22Rv1 (cell line): Measurements from ENCODE around the gene RUNX3.

Experiments
- H3K27ac ChIP-seq: fragments of 450-650 bp; 2 replicates; pipeline ENCODE4 v1.5.1; 2017
- ZFX ChIP-seq: fragments of 450-650 bp; IDR thresholded peaks from 2 replicates; pipeline ENCODE4 v1.6.1; 2017; ENCODE audit warnings: antibody characterized with exemption, borderline replicate concordance
- TF ChIP-seq, protein P1 (sequence below): fragments of 450-650 bp; IDR thresholded peaks from 2 replicates; pipeline ENCODE4 v1.5.1; 2017; ENCODE audit warnings: mild to moderate bottlenecking

RUNX3 gene

DNA sequence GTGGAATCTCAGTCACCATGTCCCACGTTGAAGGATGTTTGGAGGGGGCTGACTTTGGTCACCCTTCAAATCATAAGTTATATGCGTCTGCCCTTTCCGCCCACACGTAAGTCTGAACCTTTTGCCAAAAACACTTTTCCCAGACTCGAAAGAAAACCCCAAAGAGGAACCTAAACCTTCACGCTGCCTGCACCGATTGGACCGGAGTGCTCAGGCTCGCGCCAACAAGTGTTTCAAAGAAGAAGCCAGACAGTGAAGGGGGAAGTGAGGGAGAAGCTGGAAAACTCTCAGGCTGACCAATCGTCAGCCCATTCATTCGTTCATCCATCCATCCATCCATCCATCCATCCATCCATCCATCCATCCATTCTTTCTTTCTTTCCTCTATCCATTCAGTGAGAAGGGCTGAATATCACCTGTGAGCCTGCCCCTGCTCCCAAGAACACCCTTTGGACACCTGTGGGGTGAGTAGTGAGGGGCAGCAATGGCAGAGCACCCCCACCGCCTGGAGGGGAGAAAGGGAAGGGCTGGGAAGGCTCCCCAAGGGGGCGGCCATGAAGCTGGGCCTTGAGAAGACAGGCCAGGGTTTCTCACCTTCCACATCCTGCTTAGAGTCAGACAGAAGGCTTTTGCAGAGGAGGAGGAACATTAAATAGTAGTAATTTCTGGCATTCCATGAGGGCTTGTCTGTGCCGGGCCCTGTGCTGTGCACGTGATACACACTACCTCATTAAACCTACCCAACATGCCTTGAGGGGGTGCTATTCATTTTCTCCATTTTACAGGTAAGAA is 27.1 kb upstream of the RUNX3 start:
- TF ChIP-seq, protein P1, sequence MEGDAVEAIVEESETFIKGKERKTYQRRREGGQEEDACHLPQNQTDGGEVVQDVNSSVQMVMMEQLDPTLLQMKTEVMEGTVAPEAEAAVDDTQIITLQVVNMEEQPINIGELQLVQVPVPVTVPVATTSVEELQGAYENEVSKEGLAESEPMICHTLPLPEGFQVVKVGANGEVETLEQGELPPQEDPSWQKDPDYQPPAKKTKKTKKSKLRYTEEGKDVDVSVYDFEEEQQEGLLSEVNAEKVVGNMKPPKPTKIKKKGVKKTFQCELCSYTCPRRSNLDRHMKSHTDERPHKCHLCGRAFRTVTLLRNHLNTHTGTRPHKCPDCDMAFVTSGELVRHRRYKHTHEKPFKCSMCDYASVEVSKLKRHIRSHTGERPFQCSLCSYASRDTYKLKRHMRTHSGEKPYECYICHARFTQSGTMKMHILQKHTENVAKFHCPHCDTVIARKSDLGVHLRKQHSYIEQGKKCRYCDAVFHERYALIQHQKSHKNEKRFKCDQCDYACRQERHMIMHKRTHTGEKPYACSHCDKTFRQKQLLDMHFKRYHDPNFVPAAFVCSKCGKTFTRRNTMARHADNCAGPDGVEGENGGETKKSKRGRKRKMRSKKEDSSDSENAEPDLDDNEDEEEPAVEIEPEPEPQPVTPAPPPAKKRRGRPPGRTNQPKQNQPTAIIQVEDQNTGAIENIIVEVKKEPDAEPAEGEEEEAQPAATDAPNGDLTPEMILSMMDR, result no peak
- no peak for TF ChIP-seq ZFX
- no peak overlapping the region for H3K27ac ChIP-seq

DNA sequence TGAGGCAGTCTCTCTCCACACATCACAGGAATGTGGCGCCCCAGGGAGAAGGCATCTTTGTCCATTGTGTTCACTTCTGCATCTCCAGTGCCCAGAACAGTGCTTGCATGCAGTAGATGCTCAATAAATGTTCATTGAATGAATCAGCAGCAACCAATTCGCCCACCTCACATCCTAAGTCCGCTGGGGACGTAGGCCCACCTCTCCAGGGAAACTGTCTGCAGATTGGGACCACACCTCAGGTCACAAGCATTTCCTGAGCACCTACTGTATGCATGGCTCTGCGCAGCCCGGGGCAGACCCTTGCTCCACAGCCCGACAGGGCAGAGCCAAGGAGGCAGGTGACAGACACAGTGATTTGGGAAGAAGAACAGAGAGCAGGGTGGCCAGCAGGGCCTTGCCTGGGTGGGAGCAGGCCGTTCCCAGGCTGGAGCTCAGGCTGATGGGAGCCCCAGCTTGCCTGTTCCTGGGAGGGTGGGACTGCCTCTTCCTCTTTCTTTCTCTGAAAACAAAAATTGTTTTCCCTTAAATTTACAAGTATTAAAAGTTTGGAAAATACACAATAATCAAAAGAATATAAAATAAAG is 25.8 kb upstream of the RUNX3 start:
- no peak for TF ChIP-seq ZFX
- TF ChIP-seq, protein P1, result no peak
- no peak overlapping the region for H3K27ac ChIP-seq

DNA sequence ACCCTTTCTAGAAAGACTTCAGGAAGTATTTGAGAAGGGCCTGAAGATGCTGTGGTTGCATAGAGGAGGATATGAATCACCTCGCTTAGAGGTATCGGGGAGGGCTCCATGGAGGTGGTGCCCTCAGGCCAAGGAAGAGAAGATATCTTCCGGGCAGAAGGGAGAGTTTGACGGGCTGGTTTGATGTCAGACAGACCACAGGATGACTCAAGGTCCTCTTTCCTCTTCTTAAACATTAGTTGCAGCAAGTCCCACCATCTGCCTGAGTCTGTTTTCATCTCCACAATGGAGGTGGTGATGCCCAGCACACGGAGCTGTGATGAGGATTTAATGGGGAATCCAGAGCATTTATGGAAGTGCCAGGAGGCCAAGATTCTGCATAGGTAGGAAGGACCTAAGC is 25.1 kb upstream of the RUNX3 start:
- H3K27ac ChIP-seq, result no peak overlapping the region

DNA sequence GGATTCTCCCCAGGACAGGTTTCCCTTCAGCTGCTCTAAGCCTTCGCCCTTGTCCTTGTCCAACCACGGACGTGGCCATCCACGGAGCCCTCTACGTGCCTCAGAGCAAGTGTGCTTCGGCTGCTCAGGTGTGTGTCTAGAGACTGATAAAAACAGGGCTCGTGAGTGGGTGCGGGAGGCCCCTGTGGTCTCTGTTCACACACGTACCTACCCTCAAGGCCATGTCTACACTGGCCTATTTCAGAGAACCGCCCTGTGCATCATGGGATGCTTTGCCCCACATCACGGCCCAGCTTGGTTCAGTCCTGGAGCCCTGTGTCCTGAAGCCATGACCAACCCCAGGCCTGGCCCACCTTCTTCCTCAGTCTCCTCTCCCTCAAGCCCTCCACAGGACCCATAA is 24.6 kb upstream of the RUNX3 start:
- TF ChIP-seq, protein P1, result no peak
- TF ChIP-seq ZFX, result no peak
- no peak overlapping the region for H3K27ac ChIP-seq

More for the DNA sequence above, 25.1 kb upstream of the RUNX3 start:
- TF ChIP-seq ZFX, result no peak

DNA sequence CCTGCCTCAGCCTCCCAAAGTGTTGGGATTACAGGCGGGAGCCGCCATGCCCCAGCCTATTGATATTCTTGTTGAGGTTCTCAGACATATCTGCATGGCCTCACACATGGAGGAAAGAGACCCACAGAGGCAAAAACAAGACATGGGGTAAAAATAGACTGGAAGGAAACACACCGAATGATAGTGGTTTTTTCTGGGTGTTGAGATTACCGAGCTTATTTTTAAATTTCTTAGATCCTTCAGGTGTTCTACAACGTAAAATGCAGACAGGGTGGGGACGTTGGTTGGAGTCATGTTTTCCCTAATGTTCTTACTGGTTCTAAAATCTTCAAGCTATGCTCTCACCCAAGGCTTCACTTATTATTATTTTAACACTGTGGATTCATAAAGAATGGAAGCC is 23.9 kb upstream of the RUNX3 start:
- no peak overlapping the region for H3K27ac ChIP-seq
- TF ChIP-seq, protein P1, result no peak
- TF ChIP-seq ZFX, result no peak

DNA sequence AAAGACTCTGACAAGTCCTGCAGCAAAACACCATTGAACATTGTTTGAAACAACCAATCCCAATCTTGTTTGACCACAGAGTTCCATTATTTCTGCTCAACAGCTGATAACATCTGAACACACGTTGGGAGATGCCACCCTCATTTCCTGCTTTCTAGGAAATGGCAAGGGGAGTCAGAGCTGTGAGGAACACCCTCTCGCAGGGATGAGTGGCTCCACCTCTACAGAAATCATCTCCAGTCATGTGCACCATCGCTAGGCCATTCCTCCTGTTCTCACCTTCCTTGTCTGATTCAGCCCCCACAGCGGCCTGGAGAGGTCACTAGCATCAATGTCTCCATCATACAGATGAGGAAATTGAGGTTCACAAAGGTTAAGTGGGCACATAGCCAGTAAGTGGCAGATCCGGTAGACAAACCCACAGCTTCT is 22.4 kb upstream of the RUNX3 start:
- TF ChIP-seq ZFX, result no peak
- TF ChIP-seq, protein P1, result no peak
- H3K27ac ChIP-seq, result no peak overlapping the region

DNA sequence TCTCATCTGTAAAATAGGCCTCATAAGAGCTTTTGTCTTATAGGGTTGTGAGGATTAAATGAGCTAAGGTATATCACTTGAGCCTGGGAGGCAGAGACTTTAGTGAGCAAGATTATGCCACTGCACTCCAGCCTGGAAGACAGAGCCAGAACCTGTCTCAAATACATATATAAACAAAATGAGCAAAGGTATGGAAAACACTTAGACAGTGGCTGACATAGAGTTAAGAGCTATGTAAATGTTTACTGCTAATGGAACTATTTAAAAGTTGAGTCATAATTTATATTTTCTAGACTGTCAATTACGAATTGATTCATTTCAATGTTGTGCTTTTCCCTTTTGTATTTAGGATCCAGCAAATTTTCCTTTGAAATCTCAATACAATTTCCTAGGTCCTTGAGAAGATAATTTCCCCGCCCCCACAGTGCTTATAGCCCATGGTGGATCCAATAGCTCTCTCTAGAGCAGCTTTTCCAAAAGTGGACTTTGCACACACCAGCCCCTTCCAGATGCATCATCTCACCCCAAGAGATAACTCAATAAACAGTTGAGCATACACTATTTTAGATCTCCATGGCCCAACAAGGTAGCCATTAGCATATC is 21.8 kb upstream of the RUNX3 start:
- TF ChIP-seq ZFX, result no peak
- TF ChIP-seq, protein P1, result no peak
- no peak overlapping the region for H3K27ac ChIP-seq
